ENCODE measurements around the gene SCGB3A2.

SCGB3A2 gene

GRCh38 chr5:147921136-147921535 lies 42.6 kb downstream of the SCGB3A2 start:
- TF ChIP-seq SPI1 (IDR thresholded peaks at IDR 0.05; ENCODE audit: borderline replicate concordance, low read depth) (peak; percentile 98), POLR2AphosphoS5 (IDR thresholded peaks at IDR 0.05; ENCODE audit: low read depth) (no peak)
- DNase-seq (ENCODE audit: low read depth in 1 of 2, low spot score in 1 of 2): peak in 1 of 2 experiments; percentile 31
- peak overlapping the region; percentile 24 for H3K27ac ChIP-seq (replicated peaks)
- no peak overlapping the region for H3K4me3 ChIP-seq (replicated peaks; ENCODE audit: insufficient read depth, low read length)
- H3K27me3 ChIP-seq (ENCODE audit: insufficient read depth, poor library complexity, severe bottlenecking): no peaks in the 10 kb centered on the region

GRCh38 chr5:147925020-147925419 lies 46.5 kb downstream of the SCGB3A2 start:
- TF ChIP-seq, protein P1, sequence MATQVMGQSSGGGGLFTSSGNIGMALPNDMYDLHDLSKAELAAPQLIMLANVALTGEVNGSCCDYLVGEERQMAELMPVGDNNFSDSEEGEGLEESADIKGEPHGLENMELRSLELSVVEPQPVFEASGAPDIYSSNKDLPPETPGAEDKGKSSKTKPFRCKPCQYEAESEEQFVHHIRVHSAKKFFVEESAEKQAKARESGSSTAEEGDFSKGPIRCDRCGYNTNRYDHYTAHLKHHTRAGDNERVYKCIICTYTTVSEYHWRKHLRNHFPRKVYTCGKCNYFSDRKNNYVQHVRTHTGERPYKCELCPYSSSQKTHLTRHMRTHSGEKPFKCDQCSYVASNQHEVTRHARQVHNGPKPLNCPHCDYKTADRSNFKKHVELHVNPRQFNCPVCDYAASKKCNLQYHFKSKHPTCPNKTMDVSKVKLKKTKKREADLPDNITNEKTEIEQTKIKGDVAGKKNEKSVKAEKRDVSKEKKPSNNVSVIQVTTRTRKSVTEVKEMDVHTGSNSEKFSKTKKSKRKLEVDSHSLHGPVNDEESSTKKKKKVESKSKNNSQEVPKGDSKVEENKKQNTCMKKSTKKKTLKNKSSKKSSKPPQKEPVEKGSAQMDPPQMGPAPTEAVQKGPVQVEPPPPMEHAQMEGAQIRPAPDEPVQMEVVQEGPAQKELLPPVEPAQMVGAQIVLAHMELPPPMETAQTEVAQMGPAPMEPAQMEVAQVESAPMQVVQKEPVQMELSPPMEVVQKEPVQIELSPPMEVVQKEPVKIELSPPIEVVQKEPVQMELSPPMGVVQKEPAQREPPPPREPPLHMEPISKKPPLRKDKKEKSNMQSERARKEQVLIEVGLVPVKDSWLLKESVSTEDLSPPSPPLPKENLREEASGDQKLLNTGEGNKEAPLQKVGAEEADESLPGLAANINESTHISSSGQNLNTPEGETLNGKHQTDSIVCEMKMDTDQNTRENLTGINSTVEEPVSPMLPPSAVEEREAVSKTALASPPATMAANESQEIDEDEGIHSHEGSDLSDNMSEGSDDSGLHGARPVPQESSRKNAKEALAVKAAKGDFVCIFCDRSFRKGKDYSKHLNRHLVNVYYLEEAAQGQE (IDR thresholded peaks at IDR 0.05; ENCODE audit: insufficient replicate concordance, low read depth): no peak
- TF ChIP-seq, protein P2, sequence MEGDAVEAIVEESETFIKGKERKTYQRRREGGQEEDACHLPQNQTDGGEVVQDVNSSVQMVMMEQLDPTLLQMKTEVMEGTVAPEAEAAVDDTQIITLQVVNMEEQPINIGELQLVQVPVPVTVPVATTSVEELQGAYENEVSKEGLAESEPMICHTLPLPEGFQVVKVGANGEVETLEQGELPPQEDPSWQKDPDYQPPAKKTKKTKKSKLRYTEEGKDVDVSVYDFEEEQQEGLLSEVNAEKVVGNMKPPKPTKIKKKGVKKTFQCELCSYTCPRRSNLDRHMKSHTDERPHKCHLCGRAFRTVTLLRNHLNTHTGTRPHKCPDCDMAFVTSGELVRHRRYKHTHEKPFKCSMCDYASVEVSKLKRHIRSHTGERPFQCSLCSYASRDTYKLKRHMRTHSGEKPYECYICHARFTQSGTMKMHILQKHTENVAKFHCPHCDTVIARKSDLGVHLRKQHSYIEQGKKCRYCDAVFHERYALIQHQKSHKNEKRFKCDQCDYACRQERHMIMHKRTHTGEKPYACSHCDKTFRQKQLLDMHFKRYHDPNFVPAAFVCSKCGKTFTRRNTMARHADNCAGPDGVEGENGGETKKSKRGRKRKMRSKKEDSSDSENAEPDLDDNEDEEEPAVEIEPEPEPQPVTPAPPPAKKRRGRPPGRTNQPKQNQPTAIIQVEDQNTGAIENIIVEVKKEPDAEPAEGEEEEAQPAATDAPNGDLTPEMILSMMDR (IDR thresholded peaks at IDR 0.05; ENCODE audit: insufficient read depth, low read length): no peak
- TF ChIP-seq SPI1 (IDR thresholded peaks at IDR 0.05; ENCODE audit: borderline replicate concordance, low read depth) (no peak), GABPA (IDR thresholded peaks at IDR 0.05; ENCODE audit: low read depth) (no peak), POLR2AphosphoS5 (IDR thresholded peaks at IDR 0.05; ENCODE audit: low read depth) (no peak)
- no peaks in the 10 kb centered on the region for H3K27me3 ChIP-seq (ENCODE audit: insufficient read depth, poor library complexity, severe bottlenecking)
- DNase-seq (ENCODE audit: low read depth in 1 of 2, low spot score in 1 of 2): no peak
- no peak overlapping the region for H3K4me3 ChIP-seq (replicated peaks; ENCODE audit: insufficient read depth, low read length)
- H3K27ac ChIP-seq (replicated peaks): no peak overlapping the region

- Histone ChIP-seq H3K27me3 (ENCODE audit: insufficient read depth, poor library complexity, severe bottlenecking) (no peaks in the 10 kb centered on the region), H3K27ac (replicated peaks) (peak overlapping the region; percentile 3), H3K4me3 (replicated peaks; ENCODE audit: insufficient read depth, low read length) (no peak overlapping the region)
- TF ChIP-seq, protein P1 (IDR thresholded peaks at IDR 0.05; ENCODE audit: insufficient replicate concordance, low read depth): no peak
- no peak for TF ChIP-seq POLR2AphosphoS5 (IDR thresholded peaks at IDR 0.05; ENCODE audit: low read depth)
- TF ChIP-seq SPI1 (IDR thresholded peaks at IDR 0.05; ENCODE audit: borderline replicate concordance, low read depth): no peak
- no peak for TF ChIP-seq GABPA (IDR thresholded peaks at IDR 0.05; ENCODE audit: low read depth)
- TF ChIP-seq, protein P2 (IDR thresholded peaks at IDR 0.05; ENCODE audit: insufficient read depth, low read length): no peak
- no peak for DNase-seq (ENCODE audit: low read depth in 1 of 2, low spot score in 1 of 2)
Measured at GRCh38 chr5:147927901-147928300, 49.4 kb downstream of the SCGB3A2 start.

DNA sequence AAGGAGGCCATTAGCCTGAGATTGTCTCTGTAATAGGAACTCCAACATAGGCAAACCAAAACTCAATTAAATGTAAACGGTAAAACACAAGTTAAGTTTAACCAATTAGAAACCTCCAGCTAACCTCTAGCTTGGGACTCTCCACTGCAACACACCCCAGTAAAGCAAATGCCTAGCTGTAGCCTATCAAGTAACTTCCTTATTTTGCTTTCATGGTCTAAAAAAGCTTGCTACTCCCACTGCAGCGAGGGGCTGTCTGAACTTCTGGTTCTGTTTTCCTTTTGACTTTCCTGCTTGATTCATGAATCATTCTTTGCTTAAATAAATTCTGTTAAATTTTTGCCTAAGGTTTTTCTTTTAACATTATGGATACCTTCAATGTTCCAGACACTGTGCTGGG lies 52.3 kb downstream of the SCGB3A2 start:
- no peak overlapping the region for H3K27ac ChIP-seq (replicated peaks)

More for the DNA sequence above, 52.3 kb downstream of the SCGB3A2 start:
- H3K4me3 ChIP-seq (replicated peaks; ENCODE audit: insufficient read depth, low read length): no peak overlapping the region
- TF ChIP-seq SPI1 (IDR thresholded peaks at IDR 0.05; ENCODE audit: borderline replicate concordance, low read depth): no peak
- TF ChIP-seq POLR2AphosphoS5 (IDR thresholded peaks at IDR 0.05; ENCODE audit: low read depth): no peak
- TF ChIP-seq, protein P1 (IDR thresholded peaks at IDR 0.05; ENCODE audit: insufficient replicate concordance, low read depth): no peak
- TF ChIP-seq, protein P2 (IDR thresholded peaks at IDR 0.05; ENCODE audit: insufficient read depth, low read length): no peak
- TF ChIP-seq GABPA (IDR thresholded peaks at IDR 0.05; ENCODE audit: low read depth): no peak
- H3K27me3 ChIP-seq (ENCODE audit: insufficient read depth, poor library complexity, severe bottlenecking): no peaks in the 10 kb centered on the region
- peak in 1 of 2 experiments; percentile 36 for DNase-seq (ENCODE audit: low read depth in 1 of 2, low spot score in 1 of 2)

All from HL-60 (cell line).